HepG2 (cell line): ENCODE measurements around the gene TRPT1. TPM values are rescaled to one million over a fixed set of nuclear protein-coding genes. Genes with fewer than 3 reads are reported as not detected.

Source experiments
- ELF1 ChIP-seq: sonication (generic); formaldehyde crosslinking; IDR thresholded peaks from 2 replicates; pipeline ENCODE4 v1.4.0; 2020; ENCODE audit warnings: missing genetic modification reagents
- GABPB1 ChIP-seq: IDR thresholded peaks from 2 replicates; pipeline ENCODE4 v1.6.1; 2016; ENCODE audit warnings: mild to moderate bottlenecking, missing genetic modification reagents, moderate library complexity, missing compliant biosample characterization
- HIC2 ChIP-seq: sonication (generic); formaldehyde crosslinking; IDR thresholded peaks from 2 replicates; pipeline ENCODE4 v1.9.0; 2022; ENCODE audit warnings: low read depth, missing genetic modification reagents
- HNF1B ChIP-seq: sonication (generic); formaldehyde crosslinking; IDR thresholded peaks from 2 replicates; pipeline ENCODE4 v1.5.1; 2020; ENCODE audit warnings: mild to moderate bottlenecking, moderate library complexity, missing genetic modification reagents
- IKZF4 ChIP-seq: sonication (generic); formaldehyde crosslinking; IDR thresholded peaks from 2 replicates; pipeline ENCODE4 v1.5.1; 2020; ENCODE audit warnings: borderline replicate concordance, mild to moderate bottlenecking, low read depth, missing genetic modification reagents; ENCODE audit errors: not compliant biosample characterization
- KLF6 ChIP-seq: IDR thresholded peaks from 2 replicates; pipeline ENCODE4 v1.8.0; 2016; ENCODE audit warnings: missing biosample characterization, missing genetic modification reagents
- MAFK ChIP-seq, 2 experiments: IDR thresholded peaks in 1 of 2; conservative IDR thresholded peaks in 1 of 2; 2 replicates each; pipeline ENCODE4 v1.6.1; 2011; ENCODE audit warnings: improper control_type of control experiment in 2 of 2, low read length in 2 of 2
- MTA1 ChIP-seq: sonication (generic); formaldehyde crosslinking; IDR thresholded peaks from 2 replicates; pipeline ENCODE4 v1.4.0; 2020; ENCODE audit warnings: missing genetic modification reagents, mild to moderate bottlenecking, borderline replicate concordance
- TFDP2 ChIP-seq: sonication (generic); formaldehyde crosslinking; IDR thresholded peaks from 2 replicates; pipeline ENCODE4 v1.4.0; 2020; ENCODE audit warnings: missing genetic modification reagents
- ZFP37 ChIP-seq: sonication (generic); formaldehyde crosslinking; IDR thresholded peaks from 2 replicates; pipeline ENCODE4 v1.4.0; 2020; ENCODE audit warnings: missing genetic modification reagents, borderline replicate concordance
- ZNF232 ChIP-seq: sonication (generic); formaldehyde crosslinking; IDR thresholded peaks from 2 replicates; pipeline ENCODE4 v1.4.0; 2020; ENCODE audit warnings: missing genetic modification reagents, borderline replicate concordance
- ZNF407 ChIP-seq: sonication (generic); formaldehyde crosslinking; IDR thresholded peaks from one replicate; pipeline ENCODE4 v1.5.1; 2020; ENCODE audit warnings: mild to moderate bottlenecking, missing genetic modification reagents; ENCODE audit errors: not compliant biosample characterization
- ZNF558 ChIP-seq: sonication (generic); formaldehyde crosslinking; IDR thresholded peaks from 2 replicates; pipeline ENCODE4 v1.9.0; 2022; ENCODE audit warnings: mild to moderate bottlenecking, missing genetic modification reagents, borderline replicate concordance
- ZNF777 ChIP-seq: sonication (generic); formaldehyde crosslinking; IDR thresholded peaks from 2 replicates; pipeline ENCODE4 v1.4.0; 2020; ENCODE audit warnings: missing genetic modification reagents
- ZSCAN9 ChIP-seq: IDR thresholded peaks from 2 replicates; pipeline ENCODE4 v1.6.1; 2016; ENCODE audit warnings: borderline replicate concordance
- polyA plus RNA-seq, 8 experiments: library from polyadenylated mRNA; depleted of rRNA in 3 of 8; stranded (reverse) in 7 of 8; unstranded in 1 of 8; fragments of >200 nt; fragmentation: Illumina TruSeq in 4 of 8; extraction: Trizol in 4 of 8; gene quantifications; 2 replicates each; pipeline versions ENCODE4 v1.2.1 to v1.2.3, GENCODE V29; 2011 to 2016; ENCODE audit warnings: low read depth in 4 of 8, missing spikeins in 1 of 8, mixed read lengths in 1 of 8; ENCODE audit not compliant: insufficient read depth in 1 of 8
- total RNA-seq, 5 experiments: library from RNA; depleted of rRNA; stranded (reverse); fragments of >200 nt; fragmentation: Illumina TruSeq; extraction: Trizol; gene quantifications; 2 replicates each; pipeline ENCODE4 v1.2.3, GENCODE V29; 2016; ENCODE audit warnings: low read depth in 1 of 5

The TRPT1 gene
- total and polyA plus RNA-seq, 2 of the 13 experiments (the other 11 are each of a cell fraction or from before 2014, with no cell fraction given) = 24.8 to 40.7 TPM

GRCh38 chr11:64268893-64269539, 43.0 kb upstream of the TRPT1 start (continued):
- TF ChIP-seq ZNF407 (peak; percentile 54), ZNF777 (CRISPR knock-in tag) (peak; percentile 40; the same call in 1 of the 2 replicates), HNF1B (peak; percentile 30; the same call in 1 of the 2 replicates), MAFK (conservative IDR thresholded peaks at IDR 0.05 in 1 of 2, IDR thresholded peaks at IDR 0.05 in 1 of 2; ENCODE audit: low read length in 2 of 2) (no peak), ZNF558 (0 out of 2 replicates have a peak, but pooled peaks have one; percentile 47), IKZF4 (CRISPR knock-in tag) (no peak), ZFP37 (CRISPR knock-in tag) (0 out of 2 replicates have a peak, but pooled peaks have one; percentile 29), ZNF232 (CRISPR knock-in tag) (0 out of 2 replicates have a peak, but pooled peaks have one; percentile 22), KLF6 (CRISPR knock-in tag) (no peak), GABPB1 (CRISPR knock-in tag) (peak; percentile 2; the same call in 1 of the 2 replicates), MTA1 (peak; percentile 28; the same call in 1 of the 2 replicates), TFDP2 (CRISPR knock-in tag) (no peak), HIC2 (CRISPR knock-in tag) (0 out of 2 replicates have a peak, but pooled peaks have one; percentile 21), ZSCAN9 (CRISPR knock-in tag) (peak; percentile 12; the same call in 1 of the 2 replicates), ELF1 (CRISPR knock-in tag) (0 out of 2 replicates have a peak, but pooled peaks have one; percentile 29)
